Mucosa of stomach (tissue), 1 donor: ENCODE measurements around the gene RTCA.
"Not testable (repeated sequence)": the region's sequence is repeated elsewhere in the genome, so short reads cannot be mapped to it uniquely, and the experiment has no call there.

ENCODE experiments used
- H3K27me3 ChIP-seq: one replicate; pipeline ENCODE4 v1.7.0; 2013; ENCODE audit warnings: mild to moderate bottlenecking, low read length; ENCODE audit not compliant: control insufficient read depth, insufficient read depth
- H3K36me3 ChIP-seq: one replicate; pipeline ENCODE4 v1.7.0; 2013; ENCODE audit warnings: low read length; ENCODE audit not compliant: control insufficient read depth, insufficient read depth
- H3K4me1 ChIP-seq: one replicate; pipeline ENCODE4 v1.7.0; 2013; ENCODE audit warnings: mild to moderate bottlenecking, low read length; ENCODE audit not compliant: control insufficient read depth, insufficient read depth
- H3K4me3 ChIP-seq: one replicate; pipeline ENCODE4 v1.7.0; 2013; ENCODE audit warnings: low read length
- H3K9ac ChIP-seq: one replicate; pipeline ENCODE4 v1.7.0; 2013; ENCODE audit warnings: mild to moderate bottlenecking, low read length, moderate library complexity
- H3K9me3 ChIP-seq: one replicate; pipeline ENCODE4 v1.7.0; 2013; ENCODE audit warnings: mild to moderate bottlenecking, low read length, moderate library complexity; ENCODE audit not compliant: control insufficient read depth
- donor health status: Pancreatic carcinoma.

Gene RTCA

DNA sequence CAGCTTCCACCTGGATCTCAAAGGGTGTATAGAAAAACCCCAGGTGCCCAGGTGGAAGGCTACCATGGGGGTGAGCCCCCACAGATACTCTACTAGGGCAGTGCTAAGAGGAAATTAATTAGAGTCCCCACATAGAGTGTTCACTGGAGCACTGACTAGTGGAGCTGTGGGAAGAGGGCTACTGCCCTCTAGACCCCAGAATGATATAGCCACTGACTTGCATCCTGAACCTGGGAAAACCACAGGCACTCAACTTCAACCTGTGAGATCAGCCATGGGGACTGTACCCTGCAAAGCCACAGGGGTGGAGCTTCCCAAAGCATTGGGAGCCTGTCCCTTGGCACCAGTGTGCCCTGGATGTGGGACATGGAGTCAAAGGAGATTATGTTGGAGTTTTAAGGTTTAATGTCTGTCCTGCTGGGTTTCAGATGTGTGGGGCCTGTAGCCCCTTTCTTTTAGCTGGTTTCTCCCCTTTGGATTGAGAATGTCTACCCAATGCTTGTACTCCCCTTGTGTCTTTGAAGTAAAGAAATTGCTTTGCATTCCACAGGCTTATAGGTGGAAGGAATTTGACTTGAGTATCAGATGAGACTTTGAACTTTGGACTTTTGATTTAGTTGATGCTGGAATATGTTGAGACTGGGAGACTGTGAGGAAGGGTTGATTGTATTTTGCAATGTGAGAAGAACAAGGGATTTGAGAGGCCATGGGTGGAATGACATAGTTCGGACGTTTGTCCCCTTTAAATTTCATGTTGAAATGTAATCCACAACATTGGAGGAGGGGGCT is 54.5 kb downstream of the RTCA start:
- H3K36me3 ChIP-seq, result no peaks in the 10 kb centered on the region
- H3K4me3 ChIP-seq, result no peak overlapping the region
- H3K4me1 ChIP-seq, result peaks cover 28% of the 10 kb centered on the region
- H3K27me3 ChIP-seq, result no peaks in the 10 kb centered on the region
- no peak overlapping the region for H3K9ac ChIP-seq
- H3K9me3 ChIP-seq, result no peaks in the 10 kb centered on the region

DNA sequence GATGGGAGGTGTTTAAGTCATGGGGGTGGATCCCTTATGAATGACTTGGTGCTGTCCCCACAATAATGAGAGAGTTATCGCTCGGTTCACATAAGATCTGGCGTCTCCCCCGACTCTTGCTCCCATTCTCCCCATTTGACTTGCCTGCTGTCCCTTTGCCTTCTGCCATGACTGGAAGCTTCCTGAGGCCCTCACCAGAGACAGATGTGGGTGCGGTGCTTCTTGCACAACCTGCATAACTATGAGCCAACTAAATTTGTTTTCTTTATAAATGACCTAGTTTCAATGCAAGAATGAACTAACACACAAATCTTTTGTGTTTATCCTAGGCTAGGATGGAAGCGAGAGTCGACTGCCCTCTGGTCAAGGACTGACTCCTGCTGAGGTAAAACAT is 55.1 kb downstream of the RTCA start:
- H3K36me3 ChIP-seq, result no peaks in the 10 kb centered on the region
- H3K4me3 ChIP-seq, result no peak overlapping the region
- no peaks in the 10 kb centered on the region for H3K27me3 ChIP-seq
- no peak overlapping the region for H3K9ac ChIP-seq
- H3K9me3 ChIP-seq, result no peaks in the 10 kb centered on the region
- peaks cover 28% of the 10 kb centered on the region for H3K4me1 ChIP-seq

DNA sequence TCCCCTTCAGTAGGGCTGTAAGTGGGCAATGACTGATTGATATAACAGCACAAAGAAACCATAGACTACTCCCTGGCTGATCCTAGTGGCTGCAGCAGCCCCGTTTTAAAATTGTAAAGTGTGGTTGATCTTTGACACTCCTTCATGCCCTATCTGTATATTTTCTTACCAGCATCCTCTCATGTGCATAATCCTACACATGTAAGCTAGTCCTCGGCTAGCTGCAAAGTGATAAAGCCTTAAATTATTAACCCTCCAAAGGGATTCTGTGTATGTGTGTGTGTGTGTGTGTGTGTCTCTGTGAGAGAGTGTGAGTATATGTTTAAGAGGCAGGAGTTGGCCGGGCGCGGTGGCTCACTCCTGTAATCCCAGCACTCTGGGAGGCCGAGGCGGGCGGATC is 55.5 kb downstream of the RTCA start:
- Histone ChIP-seq H3K36me3 (no peaks in the 10 kb centered on the region), H3K4me3 (no peak overlapping the region), H3K9ac (no peak overlapping the region), H3K27me3 (no peaks in the 10 kb centered on the region), H3K9me3 (no peaks in the 10 kb centered on the region), H3K4me1 (peaks cover 28% of the 10 kb centered on the region)

DNA sequence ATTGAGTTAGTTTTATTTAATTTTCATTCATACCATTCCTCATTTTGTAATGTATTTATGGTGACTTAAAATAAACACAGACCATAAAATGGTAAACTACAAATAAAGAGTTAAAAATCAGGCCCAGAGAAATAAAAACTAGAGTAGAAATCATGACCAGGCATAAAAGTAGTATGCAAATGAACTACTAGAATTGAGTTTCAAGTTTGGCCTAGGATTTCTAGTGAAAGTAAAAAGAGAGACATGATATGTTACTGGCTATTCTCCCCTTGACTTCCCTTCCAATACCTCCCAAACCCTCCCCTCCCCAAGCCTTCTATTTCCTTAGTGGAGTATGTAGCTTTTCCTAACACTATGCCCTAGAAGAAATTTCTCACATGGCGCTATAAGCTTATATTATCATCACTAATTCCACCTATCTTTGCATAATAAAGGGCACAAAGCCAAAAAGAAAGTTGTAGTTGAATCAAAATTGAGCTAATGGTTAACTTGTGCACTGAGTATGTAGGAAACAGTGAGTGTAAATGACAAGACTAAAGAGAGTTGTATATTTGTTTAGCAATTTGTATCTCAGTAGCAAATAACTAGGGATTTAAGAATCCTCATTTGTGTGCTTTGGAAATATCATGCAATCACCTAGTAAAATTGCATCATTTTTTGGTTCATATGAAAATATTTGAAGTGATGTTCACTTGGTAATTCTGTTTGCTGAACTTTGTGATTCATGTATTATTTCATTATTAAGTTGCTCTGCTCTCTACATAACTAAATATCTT is 56.6 kb downstream of the RTCA start:
- Histone ChIP-seq H3K4me1 (peaks cover 28% of the 10 kb centered on the region), H3K36me3 (no peaks in the 10 kb centered on the region), H3K4me3 (no peak overlapping the region), H3K9me3 (no peaks in the 10 kb centered on the region), H3K27me3 (no peaks in the 10 kb centered on the region), H3K9ac (no peak overlapping the region)

DNA sequence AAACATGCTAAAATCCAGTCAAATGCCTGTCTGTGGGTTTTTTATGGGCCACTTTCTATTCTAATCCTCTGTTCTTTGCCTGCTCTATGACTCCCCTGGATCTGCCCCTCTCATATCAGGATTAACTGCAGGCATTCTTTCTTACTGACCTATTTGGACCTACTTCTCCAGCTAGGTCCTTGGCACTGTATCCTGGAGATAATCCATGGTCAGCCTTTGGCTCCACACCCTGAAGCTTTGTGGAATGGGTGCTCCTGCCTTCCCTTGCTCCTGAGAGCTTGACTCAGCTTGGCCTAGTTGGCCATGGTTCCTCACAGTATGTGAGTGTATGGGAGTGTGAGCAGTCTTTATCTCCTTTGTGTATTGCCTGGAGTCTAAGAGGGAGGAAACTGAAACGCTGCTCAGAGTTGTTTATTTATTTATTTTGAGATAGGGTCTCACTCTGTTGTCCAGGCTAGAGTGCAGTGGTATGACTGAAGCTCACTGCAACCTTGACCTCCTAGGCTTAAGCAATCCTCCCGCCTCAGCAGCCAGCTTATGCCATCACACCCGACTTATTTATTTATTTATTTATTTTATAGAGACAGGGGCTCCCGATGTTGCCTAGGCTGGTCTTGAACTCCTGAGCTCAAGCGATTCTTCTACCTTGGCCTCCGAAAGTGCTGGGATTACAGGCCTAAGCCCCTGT is 57.5 kb downstream of the RTCA start:
- Histone ChIP-seq H3K9me3 (no peaks in the 10 kb centered on the region), H3K9ac (no peak overlapping the region)

DNA sequence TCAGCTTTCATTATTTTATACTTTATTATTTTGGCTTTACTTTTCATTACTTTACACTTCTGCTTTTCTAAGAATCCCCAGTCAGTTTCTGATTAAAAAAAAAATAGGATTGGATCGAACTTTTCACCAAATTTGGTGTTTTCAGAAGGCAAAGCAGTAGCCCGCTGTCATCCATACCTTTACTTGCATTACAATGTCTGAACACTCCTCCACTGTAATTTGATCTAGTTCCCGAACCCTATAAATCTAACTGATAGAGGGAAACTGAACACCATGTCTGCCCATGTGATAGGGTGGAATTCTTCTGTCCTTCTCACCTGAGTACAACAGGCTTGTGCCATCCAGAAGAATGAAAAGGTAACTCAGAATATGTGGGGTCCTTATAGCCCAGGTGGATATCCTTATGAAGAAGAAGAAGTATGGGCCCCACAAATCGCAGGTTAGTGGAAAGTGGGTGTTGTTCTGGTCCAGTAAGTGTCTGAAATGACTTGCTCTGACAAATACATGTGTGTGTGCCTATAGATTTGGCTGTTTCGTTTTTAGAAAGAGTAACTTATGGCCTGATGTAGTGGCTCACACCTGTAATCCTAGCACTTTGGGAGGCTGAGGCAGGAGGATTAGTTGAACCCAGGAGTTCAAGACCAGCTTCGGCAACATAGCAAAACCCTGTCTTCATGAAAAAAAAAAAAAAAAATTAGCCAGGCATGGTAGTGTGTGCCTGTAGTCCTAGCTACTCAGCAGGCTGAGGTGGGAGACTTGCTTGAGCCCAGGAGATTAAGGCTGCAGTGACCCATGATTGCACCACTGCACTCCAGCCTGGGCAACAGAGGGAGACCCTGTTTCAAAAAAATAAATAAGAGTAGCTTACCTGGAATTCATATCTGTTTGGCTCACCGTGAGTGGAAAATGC is 59.7 kb downstream of the RTCA start:
- H3K36me3 ChIP-seq, result no peaks in the 10 kb centered on the region
- peaks cover 20% of the 10 kb centered on the region for H3K4me1 ChIP-seq
- H3K4me3 ChIP-seq, result no peak overlapping the region
- H3K9me3 ChIP-seq, result no peaks in the 10 kb centered on the region
- H3K9ac ChIP-seq, result no peak overlapping the region
- H3K27me3 ChIP-seq, result no peaks in the 10 kb centered on the region

More for the DNA sequence above, 57.5 kb downstream of the RTCA start:
- peaks cover 28% of the 10 kb centered on the region for H3K4me1 ChIP-seq
- H3K27me3 ChIP-seq, result no peaks in the 10 kb centered on the region
- H3K36me3 ChIP-seq, result no peaks in the 10 kb centered on the region
- no peak overlapping the region for H3K4me3 ChIP-seq

DNA sequence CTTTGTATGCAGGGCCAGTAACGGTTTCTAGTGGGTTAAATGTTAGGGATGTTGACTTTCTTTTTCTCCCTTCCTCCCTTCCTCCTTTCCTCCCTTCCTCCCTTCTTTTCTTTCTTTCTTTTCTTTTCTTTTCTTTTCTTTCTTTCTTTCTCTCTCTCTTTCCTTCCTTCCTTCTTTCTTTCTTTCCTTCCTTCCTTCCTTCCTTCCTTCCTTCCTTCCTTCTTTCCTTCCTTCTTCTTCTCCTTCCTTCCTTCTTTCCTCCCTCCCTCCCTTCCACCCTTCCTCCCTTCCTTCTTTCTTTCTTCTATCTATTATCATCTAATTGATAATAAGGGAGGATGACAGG is 60.3 kb downstream of the RTCA start:
- H3K9ac ChIP-seq, H3K4me3 ChIP-seq, H3K9me3 ChIP-seq, H3K36me3 ChIP-seq, H3K27me3 ChIP-seq: not testable (repeated sequence)
- peaks cover 14% of the 10 kb centered on the region for H3K4me1 ChIP-seq

DNA sequence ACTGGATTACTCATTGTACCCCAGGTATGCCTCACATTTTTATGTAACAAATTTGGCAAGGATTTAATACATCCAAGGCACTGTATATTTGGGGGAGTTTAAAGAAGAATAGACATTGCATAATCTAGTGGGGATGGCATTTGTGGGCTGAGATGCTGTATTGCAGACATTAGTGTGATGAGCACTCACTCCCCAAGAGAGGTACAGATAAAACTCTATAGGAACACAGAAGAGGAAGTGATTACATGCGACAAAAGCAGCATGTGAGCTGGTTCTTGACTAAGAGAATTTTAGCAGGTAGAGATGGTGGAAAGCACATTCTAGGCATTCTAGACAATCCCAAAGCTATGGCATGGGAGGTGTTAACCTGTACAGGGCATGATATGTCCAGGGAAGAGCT is 62.1 kb downstream of the RTCA start:
- no peak overlapping the region for H3K9ac ChIP-seq

DNA sequence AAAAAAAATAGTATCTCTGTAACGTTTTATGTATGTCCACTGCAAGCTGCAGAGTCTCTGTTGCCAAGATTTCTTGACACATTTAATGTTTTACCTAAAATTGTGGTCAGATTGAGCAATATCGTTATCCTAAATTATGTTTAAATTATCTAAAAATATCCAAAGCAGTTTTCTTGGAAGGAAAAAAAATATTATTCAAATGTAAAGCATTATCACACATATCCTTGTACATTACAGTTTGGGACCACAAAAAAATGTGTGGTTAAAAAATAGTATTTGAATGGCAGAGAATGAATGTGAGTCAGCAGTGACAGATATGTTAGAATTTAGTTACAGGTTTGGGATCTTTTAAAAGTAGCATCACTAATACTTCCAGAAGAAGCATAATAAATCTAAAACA is 65.1 kb downstream of the RTCA start:
- not testable (repeated sequence) for H3K9ac ChIP-seq, H3K36me3 ChIP-seq, H3K4me3 ChIP-seq

More for the DNA sequence above, 62.1 kb downstream of the RTCA start:
- H3K27me3 ChIP-seq, result no peaks in the 10 kb centered on the region
- H3K4me1 ChIP-seq, result peaks cover 5% of the 10 kb centered on the region
- H3K36me3 ChIP-seq, result no peaks in the 10 kb centered on the region
- H3K4me3 ChIP-seq, result no peak overlapping the region
- H3K9me3 ChIP-seq, result no peaks in the 10 kb centered on the region

DNA sequence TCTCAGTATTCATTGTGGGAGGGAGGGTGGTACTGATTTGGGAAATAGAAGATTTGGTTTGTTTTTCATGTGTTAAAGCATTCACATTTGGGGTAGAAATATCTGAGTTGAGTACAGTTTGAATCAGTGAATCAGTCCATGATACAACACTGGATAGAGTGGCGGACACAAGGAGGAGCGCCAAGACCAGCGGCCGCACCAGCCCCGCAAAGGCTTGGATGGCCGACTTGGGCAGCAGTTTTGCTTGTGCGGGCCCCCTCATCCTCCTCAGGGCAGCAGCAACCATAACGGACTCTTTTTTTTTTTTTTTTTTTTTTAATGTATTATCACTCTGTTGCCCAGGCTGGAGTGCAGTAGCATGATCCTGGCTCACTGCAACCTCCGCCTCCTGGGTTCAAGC is 66.3 kb downstream of the RTCA start:
- Histone ChIP-seq H3K4me1 (no peaks in the 10 kb centered on the region), H3K9me3 (no peaks in the 10 kb centered on the region), H3K9ac (no peak overlapping the region), H3K4me3 (no peak overlapping the region), H3K36me3 (no peaks in the 10 kb centered on the region), H3K27me3 (no peaks in the 10 kb centered on the region)

More for the DNA sequence above, 65.1 kb downstream of the RTCA start:
- H3K9me3 ChIP-seq, H3K27me3 ChIP-seq, H3K4me1 ChIP-seq: not testable (repeated sequence)

DNA sequence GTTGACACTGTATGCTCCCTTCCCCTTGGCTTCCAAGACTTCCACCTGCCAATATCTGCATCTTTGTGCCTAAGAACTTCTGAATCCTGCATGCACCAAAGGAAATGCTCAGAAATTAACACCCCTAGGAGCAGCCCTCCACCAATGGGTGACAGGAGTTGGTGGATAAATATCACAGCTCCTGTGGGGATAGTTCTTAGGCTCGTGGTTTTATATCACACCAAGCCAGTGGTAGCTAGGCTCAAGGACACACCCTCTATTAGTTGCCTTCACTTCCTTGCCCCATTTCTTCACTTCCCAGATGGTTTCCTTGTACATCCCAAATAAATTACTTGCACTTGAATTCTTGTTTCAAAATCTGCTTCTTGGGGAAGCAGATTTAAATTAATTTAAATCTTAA is 69.4 kb downstream of the RTCA start:
- Histone ChIP-seq H3K9ac (no peak overlapping the region), H3K9me3 (no peaks in the 10 kb centered on the region), H3K4me3 (no peak overlapping the region), H3K27me3 (no peaks in the 10 kb centered on the region), H3K4me1 (no peaks in the 10 kb centered on the region), H3K36me3 (no peaks in the 10 kb centered on the region)
